Tibial artery (tissue), 4 donors: ENCODE measurements around the gene DYNC1H1.

ENCODE experiments used
- DNase-seq, 2 donors: peaks; one replicate each; pipeline ENCODE4 v3.0.0-alpha.2; 2019
- H3K27ac ChIP-seq, 2 donors: fragments of 200-600 bp; sonication (generic) in 1 of 2; 1 replicate in 1 of 2; 2 replicates in 1 of 2; pipeline ENCODE4 v1.5.1; 2018 to 2019; ENCODE audit warnings: mild to moderate bottlenecking in 1 of 2
- H3K27me3 ChIP-seq, 2 donors: fragments of 200-600 bp; sonication (generic) in 1 of 2; one replicate each; pipeline versions ENCODE4 v1.5.1 to v1.6.0; 2016 to 2019
- H3K36me3 ChIP-seq, 3 donors: fragments of 200-600 bp; sonication (generic) in 2 of 3; one replicate each; pipeline ENCODE4 v1.5.1; 2016 to 2019; ENCODE audit warnings: mild to moderate bottlenecking in 2 of 3
- H3K4me1 ChIP-seq, 4 donors: fragments of 200-600 bp; sonication (generic) in 2 of 4; 1 replicate in 3 of 4; 2 replicates in 1 of 4; pipeline ENCODE4 v1.5.1; 2016 to 2019
- H3K4me3 ChIP-seq, 2 donors: fragments of 200-600 bp; sonication (generic) in 1 of 2; 1 replicate in 1 of 2; 2 replicates in 1 of 2; pipeline ENCODE4 v1.5.1; 2018 to 2019; ENCODE audit warnings: mild to moderate bottlenecking in 2 of 2
- H3K9me3 ChIP-seq, 3 donors: fragments of 200-600 bp; sonication (generic) in 1 of 3; one replicate each; pipeline ENCODE4 v1.5.1; 2016 to 2019
- CTCF ChIP-seq, 2 experiments: fragments of 200-600 bp in 1 of 2; fragments of 450-650 bp in 1 of 2; IDR thresholded peaks; one replicate each; pipeline ENCODE4 v1.5.1; 2017 to 2019; ENCODE audit warnings: antibody characterized with exemption in 2 of 2, mild to moderate bottlenecking in 1 of 2, moderate library complexity in 1 of 2
- intact Hi-C: fragments of 100-400 bp; cut with DNase I; formaldehyde crosslinking; loops from one replicate; pipeline ENCODE4 v1.15.0; 2023; ENCODE audit warnings: low total_unique reads

The DYNC1H1 gene

GRCh38 chr14:101964297-101965180 is at the start of gene DYNC1H1:
DYNC1H1 (plus strand) TSS chr14:101964573; CDS start chr14:101964692, 119 bp downstream.
- Histone ChIP-seq H3K36me3 (peaks cover 3 to 4% (median 3%) of the 10 kb centered on the region in 3 donors), H3K27me3 (no peaks in the 10 kb centered on the region), H3K4me3 (peak within 1 kb of the TSS; percentile 74 to 99), H3K9me3 (no peaks in the 10 kb centered on the region), H3K27ac (peak within 1 kb of the TSS; percentile 94 to 97), H3K4me1 (peaks cover 0 to 57% (median 16%) of the 10 kb centered on the region in 4 donors)
- TF ChIP-seq CTCF (IDR thresholded peaks at IDR 0.05) = no peak
- intact Hi-C loops = loop anchor here (5.0 to 10.0 kb wide), 3 partner anchors 123 to 257 kb away; partner anchors contain the start of genes HSP90AA1 and PPP2R5C
- peak; percentile 89 to 95 for DNase-seq

GRCh38 chr14:101915871-101916815 is 48.2 kb upstream of the DYNC1H1 start:
- intact Hi-C loops = no loop called here
- TF ChIP-seq CTCF (IDR thresholded peaks at IDR 0.05) = no peak
- no peaks in the 10 kb centered on the region for H3K27me3 ChIP-seq
- H3K4me1 ChIP-seq = no peaks in the 10 kb centered on the region
- no peaks in the 10 kb centered on the region for H3K9me3 ChIP-seq
- H3K27ac ChIP-seq = no peak overlapping the region
- DNase-seq = no peak
- no peak overlapping the region for H3K4me3 ChIP-seq
- H3K36me3 ChIP-seq = peaks cover 12 to 63% (median 42%) of the 10 kb centered on the region in 3 donors

GRCh38 chr14:101916816-101917412 is 47.5 kb upstream of the DYNC1H1 start:
- H3K27me3 ChIP-seq = no peaks in the 10 kb centered on the region
- no peaks in the 10 kb centered on the region for H3K4me1 ChIP-seq
- no peak overlapping the region for H3K27ac ChIP-seq
- H3K36me3 ChIP-seq = peaks cover 20 to 64% (median 42%) of the 10 kb centered on the region in 3 donors
- no peak for DNase-seq
- no peak for TF ChIP-seq CTCF (IDR thresholded peaks at IDR 0.05)
- H3K9me3 ChIP-seq = no peaks in the 10 kb centered on the region
- H3K4me3 ChIP-seq = no peak overlapping the region
- intact Hi-C loops = no loop called here

- Histone ChIP-seq H3K36me3 (peaks cover 16 to 64% (median 42%) of the 10 kb centered on the region in 3 donors), H3K9me3 (no peaks in the 10 kb centered on the region), H3K4me1 (no peaks in the 10 kb centered on the region), H3K27me3 (no peaks in the 10 kb centered on the region), H3K27ac (no peak overlapping the region), H3K4me3 (no peak overlapping the region)
- no peak for TF ChIP-seq CTCF (IDR thresholded peaks at IDR 0.05)
- intact Hi-C loops = no loop called here
- no peak for DNase-seq
Observed at GRCh38 chr14:101917413-101918017, 46.9 kb upstream of the DYNC1H1 start.
